DMS79 (cell line): ENCODE results near the gene ANXA2R.
A peak's percentile ranks its signal among the peaks of the same experiment; 100 is the strongest.
"Not testable (repeated sequence)": the region's sequence is repeated elsewhere in the genome, so short reads cannot be mapped to it uniquely, and the experiment has no call there.

ENCODE experiments used
- DNase-seq: peaks from one replicate; lab custom pipeline; 2025; lab: John Stamatoyannopoulos, UW

Gene ANXA2R

GRCh38 chr5:43040287-43041098 is at the start of gene ANXA2R:
Gene ANXA2R, minus strand, starts transcription at chr5:43040319. Its CDS starts 273 bp downstream, at chr5:43040046.
- peak; percentile 92 for DNase-seq

GRCh38 chr5:43086118-43086908 is 46.2 kb upstream of the ANXA2R start:
- DNase-seq = not testable (repeated sequence)

GRCh38 chr5:43085453-43085852 is 45.3 kb upstream of the ANXA2R start:
- no peak for DNase-seq

GRCh38 chr5:43084468-43084867 is 44.3 kb upstream of the ANXA2R start:
- DNase-seq = not testable (repeated sequence)

- DNase-seq = not testable (repeated sequence)
These were observed 41.2 kb upstream of the ANXA2R start for GRCh38 chr5:43081345-43081744.

- no peak for DNase-seq
These were observed 38.8 kb upstream of the ANXA2R start for GRCh38 chr5:43078956-43079355.

- DNase-seq = not testable (repeated sequence)
These were observed 37.5 kb upstream of the ANXA2R start for GRCh38 chr5:43077446-43078191.

- DNase-seq = no peak
These were observed 35.5 kb upstream of the ANXA2R start for GRCh38 chr5:43075319-43076293.

GRCh38 chr5:43074987-43075318 is 34.8 kb upstream of the ANXA2R start:
- no peak for DNase-seq

- no peak for DNase-seq
These were observed 33.8 kb upstream of the ANXA2R start for GRCh38 chr5:43073597-43074546.

- not testable (repeated sequence) for DNase-seq
These were observed 29.2 kb upstream of the ANXA2R start for GRCh38 chr5:43069401-43069720.

GRCh38 chr5:43068037-43068436 is 27.9 kb upstream of the ANXA2R start:
- no peak for DNase-seq

- peak; percentile 77 for DNase-seq
These were observed 27.0 kb upstream of the ANXA2R start for GRCh38 chr5:43066799-43067741.

GRCh38 chr5:43065948-43066798 is 26.1 kb upstream of the ANXA2R start:
- DNase-seq = peak; percentile 72

- peak; percentile 5 for DNase-seq
These were observed 25.3 kb upstream of the ANXA2R start for GRCh38 chr5:43065387-43065947.

GRCh38 chr5:43063721-43064171 is 23.6 kb upstream of the ANXA2R start:
- no peak for DNase-seq

- DNase-seq = no peak
These were observed 21.4 kb upstream of the ANXA2R start for GRCh38 chr5:43061352-43062075.
